Thyroid gland (tissue), 4 donors: Measurements from ENCODE around the gene TEK.

Source experiments
- POLR2A ChIP-seq, 2 donors: fragments of 450-650 bp; IDR thresholded peaks; one replicate each; pipeline ENCODE4 v1.6.1; 2017; ENCODE audit warnings: antibody characterized with exemption in 2 of 2, mild to moderate bottlenecking in 2 of 2, moderate library complexity in 1 of 2
- TF ChIP-seq, protein P1 (sequence below), 6 experiments: fragments of 200-600 bp in 3 of 6; fragments of 450-650 bp in 3 of 6; sonication (generic) in 3 of 6; IDR thresholded peaks; one replicate each; pipeline ENCODE4 v1.5.1; 2016 to 2019; ENCODE audit warnings: antibody characterized with exemption in 6 of 6, mild to moderate bottlenecking in 2 of 6, inconsistent platforms in 1 of 6, moderate library complexity in 1 of 6

DNA sequence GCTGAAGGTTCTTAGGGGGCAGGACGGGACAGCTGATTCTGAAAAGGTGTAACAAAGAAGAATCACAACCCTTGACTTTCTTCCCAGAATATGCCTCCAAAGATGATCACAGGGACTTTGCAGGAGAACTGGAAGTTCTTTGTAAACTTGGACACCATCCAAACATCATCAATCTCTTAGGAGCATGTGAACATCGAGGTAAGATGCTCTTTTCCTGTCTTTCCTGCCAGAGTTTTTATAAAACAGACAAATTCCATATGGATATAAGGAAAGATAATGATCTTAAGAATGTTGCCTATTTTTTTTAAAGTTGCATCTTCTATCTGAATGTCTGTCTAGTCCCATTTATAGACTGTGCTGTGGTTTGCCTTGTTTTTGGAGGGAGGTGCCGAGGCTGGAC is 100.0 kb downstream of the TEK start:
- TF ChIP-seq, protein P1, sequence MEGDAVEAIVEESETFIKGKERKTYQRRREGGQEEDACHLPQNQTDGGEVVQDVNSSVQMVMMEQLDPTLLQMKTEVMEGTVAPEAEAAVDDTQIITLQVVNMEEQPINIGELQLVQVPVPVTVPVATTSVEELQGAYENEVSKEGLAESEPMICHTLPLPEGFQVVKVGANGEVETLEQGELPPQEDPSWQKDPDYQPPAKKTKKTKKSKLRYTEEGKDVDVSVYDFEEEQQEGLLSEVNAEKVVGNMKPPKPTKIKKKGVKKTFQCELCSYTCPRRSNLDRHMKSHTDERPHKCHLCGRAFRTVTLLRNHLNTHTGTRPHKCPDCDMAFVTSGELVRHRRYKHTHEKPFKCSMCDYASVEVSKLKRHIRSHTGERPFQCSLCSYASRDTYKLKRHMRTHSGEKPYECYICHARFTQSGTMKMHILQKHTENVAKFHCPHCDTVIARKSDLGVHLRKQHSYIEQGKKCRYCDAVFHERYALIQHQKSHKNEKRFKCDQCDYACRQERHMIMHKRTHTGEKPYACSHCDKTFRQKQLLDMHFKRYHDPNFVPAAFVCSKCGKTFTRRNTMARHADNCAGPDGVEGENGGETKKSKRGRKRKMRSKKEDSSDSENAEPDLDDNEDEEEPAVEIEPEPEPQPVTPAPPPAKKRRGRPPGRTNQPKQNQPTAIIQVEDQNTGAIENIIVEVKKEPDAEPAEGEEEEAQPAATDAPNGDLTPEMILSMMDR (IDR thresholded peaks at IDR 0.05) = no peak
- TF ChIP-seq POLR2A (IDR thresholded peaks at IDR 0.05) = no peak
